Measurements from ENCODE around the gene MACROD2. TPM values are rescaled to one million over a fixed set of nuclear protein-coding genes. Genes with fewer than 3 reads are reported as not detected.

MACROD2 gene
- total RNA-seq, 1 experiment from 2014 or later: 2.3 TPM

DNA sequence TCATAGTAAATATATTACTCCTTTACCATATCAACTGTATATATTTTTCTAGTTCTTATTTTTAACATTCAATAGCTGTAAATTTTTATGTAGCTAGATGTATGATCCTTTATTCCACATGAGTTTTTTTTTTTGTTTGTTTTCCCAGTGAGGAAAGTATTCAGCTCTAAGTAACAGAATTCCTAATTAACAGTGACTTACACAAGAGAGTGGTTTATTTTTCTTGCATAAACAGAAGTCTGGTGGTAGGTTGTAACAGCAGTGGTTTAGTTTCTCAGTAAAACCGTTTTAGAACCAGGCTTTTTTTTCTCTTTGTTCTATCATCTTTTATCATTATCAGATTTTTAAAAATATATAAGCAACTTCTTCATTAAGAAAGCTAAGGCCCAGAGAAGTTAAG lies 459.0 kb downstream of the MACROD2 start:
- no peak for DNase-seq (ENCODE audit: low spot score)

DNA sequence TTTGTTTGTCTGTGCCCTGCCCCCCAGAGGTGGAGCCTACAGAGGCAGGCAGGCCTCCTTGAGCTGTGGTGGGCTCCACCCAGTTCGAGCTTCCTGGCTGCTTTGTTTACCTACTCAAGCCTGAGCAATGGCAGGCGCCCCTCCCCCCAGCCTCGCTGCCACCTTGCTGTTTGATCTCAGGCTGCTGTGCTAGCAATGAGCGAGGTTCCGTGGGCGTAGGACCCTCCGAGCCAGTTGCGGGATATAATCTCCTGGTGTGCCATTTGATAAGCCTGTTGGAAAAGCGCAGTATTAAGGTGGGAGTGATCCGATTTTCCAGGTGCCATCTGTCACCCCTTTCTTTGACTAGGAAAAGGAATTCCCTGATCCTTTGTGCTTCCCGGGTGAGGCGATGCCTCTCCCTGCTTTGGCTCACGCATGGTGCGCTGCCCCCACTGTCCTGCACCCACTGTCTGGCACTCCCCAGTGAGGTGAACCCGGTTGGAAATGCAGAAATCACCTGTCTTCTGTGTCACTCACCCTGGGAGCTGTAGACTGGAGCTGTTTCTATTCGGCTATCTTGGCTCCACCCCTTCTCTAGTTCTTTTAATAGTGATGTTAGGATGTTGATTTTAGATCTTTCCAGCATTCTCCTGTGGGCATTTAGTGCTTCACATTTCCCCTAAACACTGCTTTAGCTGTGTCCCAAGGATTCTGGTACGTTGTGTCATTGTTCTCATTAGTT lies 471.9 kb downstream of the MACROD2 start:
- DNase-seq (ENCODE audit: low spot score): peak; percentile 59

DNA sequence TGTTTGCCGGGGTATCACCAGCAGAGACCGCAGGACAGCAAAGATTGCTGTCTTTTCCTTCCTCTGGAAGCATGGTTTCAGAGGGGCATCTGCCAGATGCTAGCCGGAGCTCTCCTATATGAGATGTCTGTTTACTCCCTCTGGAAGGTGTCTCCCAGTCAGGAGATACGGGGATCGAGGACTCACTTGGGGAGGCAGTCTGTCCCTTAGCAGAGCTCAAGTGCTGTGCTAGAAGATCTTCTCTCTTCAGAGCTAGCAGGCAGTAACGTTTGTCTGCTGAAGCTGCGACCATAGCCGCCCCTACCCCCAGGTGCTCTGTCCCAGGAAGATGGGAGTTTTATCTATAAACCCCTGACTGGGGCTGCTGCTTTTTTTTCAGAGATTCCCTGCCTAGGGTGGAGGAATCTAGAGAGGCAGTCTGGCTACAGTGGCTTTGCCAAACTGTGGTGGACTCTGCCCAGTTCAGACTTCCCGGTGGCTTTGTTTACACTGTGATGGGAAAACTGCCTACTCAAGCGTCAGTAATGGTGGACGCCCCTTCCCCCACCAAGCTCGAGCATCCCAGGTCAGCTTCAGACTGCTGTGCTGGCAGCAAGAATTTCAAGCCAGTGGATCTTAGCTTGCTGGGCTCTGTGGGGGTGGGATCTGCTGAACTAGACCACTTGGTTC lies 475.0 kb downstream of the MACROD2 start:
- DNase-seq (ENCODE audit: low spot score): peak; percentile 83

DNA sequence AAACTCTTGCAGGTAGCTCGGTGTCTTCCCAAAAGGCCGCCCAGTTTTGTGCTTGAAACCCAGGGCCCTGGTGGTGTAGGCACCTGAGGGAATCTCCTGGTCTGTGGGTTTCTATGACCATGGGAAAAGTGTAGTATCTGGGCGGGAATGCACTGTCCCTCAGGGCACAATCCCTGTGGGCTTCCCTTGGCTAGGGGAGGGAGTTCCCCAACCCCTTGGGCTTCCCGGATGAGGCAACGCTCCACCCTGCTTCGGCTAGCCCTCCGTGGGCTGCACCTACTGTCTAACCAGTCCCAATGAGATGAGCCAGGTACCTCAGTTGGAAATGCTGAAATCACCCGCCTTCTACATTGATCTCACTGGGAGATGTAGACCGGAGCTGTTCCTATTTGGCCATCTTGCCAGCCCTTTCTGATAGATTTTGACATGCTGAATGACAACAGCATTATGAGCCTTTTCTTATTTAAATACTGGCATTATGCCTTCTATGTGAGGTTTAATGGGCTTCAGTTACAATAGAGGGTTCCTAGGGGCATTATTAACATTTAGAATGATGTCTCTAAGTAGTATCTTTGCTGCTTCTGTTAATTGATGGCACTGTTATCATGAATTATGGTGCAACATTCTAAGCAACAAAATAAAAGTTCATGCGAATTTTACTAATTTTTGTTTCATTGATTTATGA lies 475.8 kb downstream of the MACROD2 start:
- DNase-seq (ENCODE audit: low spot score): no peak

DNA sequence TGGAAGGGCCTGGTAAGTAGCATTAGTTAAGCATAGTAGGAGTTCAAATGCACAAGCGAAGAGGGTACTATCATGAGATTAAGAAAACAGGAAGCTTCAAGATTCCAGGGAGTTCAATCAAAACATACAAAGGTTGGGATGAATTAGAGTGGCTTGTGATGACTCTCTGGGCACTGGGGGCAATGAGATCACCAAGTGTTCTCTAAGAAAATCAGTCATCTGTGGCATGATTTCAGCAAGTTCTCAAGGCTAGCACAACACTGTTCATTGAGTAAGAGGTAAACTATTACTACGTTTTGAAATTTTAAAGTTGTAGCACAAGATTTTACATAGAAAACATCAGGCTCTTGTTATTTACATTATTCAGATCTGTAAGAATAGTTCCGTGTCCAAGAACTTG lies 481.8 kb downstream of the MACROD2 start:
- no peak for DNase-seq (ENCODE audit: low spot score)

DNA sequence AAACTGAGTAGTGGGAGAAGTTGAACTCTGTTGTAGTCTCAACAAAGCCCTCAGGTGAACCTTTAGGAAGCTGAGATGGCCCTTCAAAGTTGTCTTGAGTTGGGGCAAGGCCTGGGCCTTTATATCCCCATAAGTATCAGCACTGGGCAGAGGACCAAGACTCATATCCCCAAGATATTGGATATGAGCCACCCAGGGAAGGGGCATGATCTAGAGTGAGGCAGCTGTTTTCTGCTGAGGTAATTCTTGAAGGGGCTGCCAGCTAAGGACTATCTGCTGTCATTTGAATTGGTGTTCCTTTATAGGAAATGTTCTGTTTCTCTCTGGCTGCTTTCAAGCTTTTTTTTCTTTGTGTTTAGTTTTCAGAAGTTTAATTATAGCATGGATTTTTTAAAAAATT lies 482.8 kb downstream of the MACROD2 start:
- no peak for DNase-seq (ENCODE audit: low spot score)

DNA sequence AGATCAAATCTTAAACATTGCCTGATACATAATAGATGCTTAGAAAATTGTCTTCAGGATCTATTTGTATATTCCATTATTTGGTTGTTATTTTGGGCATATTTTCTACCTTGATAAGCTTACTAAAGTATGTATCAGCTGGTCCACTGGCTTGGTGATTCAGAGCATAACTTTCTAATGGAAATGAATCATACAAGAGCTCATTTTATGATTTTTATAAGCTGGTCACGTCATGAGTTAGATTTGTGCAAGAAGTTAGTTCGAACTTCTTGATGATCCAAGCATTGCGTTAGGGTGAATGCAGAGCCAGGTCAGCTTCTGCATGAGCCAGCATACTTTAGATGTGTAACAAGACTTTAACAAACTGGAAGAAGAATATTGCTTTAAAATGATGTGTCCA lies 486.5 kb downstream of the MACROD2 start:
- no peak for DNase-seq (ENCODE audit: low spot score)

DNA sequence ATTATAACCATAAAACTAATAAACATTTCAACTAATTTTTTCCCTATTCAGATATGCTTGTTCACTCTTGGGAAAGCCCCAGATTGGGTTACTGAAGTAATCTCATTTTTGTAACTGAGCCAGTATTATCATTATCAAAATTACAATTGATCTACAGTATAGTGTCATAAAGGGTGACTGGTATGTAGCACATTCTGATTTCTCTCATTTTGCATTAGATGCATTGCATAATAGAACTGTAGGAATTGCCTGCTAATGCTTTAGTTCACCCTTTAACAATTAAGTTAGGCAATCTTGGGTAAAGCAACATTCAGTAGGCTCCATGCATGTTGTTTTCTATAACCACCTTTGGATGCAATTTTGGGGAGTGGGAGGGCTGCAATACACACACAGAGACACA lies 492.9 kb downstream of the MACROD2 start:
- DNase-seq (ENCODE audit: low spot score): no peak

DNA sequence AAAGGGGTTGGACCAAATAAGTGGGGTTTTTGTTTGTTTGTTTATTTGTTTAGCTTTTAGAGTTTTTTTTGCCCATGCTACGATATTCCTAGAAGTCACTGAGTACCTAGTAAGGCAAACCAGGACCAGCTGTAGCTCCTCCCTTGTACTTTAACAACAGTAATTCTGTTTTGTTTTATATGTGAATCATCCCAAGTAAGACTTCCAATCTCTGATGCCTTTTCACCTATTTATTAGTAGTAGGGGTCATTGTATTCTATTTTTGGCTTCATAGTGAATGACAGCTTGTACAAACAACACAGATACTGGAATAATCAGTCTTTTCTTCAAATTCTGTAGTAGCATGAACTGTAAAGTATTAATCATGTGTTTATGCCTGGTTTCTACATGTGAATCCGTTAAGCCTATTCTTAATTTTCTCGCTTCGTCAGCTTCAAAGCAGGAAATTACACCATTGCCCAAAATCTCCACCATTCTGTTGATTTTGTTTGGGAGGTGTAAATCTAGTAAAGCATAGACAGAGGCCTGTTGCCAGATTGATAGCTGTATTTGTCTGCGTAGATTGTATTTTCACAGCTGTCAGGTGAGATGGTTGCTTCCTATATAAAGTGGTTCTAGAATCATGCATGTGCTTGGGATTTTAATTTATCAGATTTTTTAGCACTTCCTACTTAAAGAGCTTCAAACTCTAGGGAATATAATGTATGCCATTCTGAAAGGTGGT lies 493.6 kb downstream of the MACROD2 start:
- DNase-seq (ENCODE audit: low spot score): no peak

DNA sequence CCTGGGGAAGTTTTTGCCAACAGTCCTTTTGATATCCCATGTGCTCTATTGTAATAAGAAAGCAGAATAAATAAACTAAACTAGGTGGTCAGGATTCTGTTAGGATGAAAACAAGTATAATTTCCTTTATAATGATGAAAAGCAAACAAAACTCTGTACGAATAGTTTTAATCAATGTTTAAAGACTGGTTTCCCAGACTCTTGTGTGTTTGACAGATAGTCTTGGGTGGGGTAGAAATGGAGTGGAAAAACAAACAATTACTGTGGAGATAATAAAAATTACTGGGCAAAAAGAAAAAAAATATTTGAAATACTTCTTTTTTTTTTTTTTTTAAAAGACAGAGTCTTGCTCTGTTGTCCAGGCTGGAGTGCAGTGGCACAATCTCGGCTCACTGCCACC lies 494.2 kb downstream of the MACROD2 start:
- no peak for DNase-seq (ENCODE audit: low spot score)

DNA sequence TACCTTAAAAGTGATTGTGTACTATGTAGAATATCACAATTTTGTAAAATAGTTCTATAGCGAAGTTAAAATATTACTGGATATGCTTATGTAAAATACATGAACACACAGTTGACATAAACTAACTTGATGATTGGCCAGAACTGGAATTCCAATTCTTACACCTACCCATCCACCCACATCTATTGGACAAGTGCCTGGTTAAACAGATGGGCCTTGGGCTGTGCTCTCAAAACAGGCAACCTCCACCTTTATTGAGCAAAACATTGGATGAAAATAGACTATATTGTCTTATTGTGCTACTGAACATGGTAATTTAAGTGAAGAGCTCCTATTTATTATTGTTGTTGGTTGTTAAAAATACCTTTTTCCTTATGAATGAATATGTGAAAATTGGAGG lies 496.1 kb downstream of the MACROD2 start:
- no peak for DNase-seq (ENCODE audit: low spot score)

DNA sequence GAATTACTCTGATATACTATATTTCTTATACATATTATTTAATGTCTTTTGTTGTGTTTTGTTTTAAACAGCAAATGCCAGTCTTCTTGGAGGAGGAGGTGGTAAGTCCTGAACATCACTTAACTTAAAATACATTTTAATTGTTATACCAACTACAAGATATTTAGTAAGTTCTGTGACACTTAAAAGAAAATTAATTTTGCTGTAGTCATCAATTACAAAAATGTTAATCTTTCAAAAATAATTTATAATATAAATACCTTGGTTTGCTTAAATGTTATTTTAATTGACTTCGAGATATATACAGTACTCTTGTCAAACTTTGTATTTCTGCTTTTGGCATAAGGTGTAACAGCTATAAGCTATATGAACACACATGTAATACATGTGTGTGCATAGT lies 498.1 kb downstream of the MACROD2 start:
- DNase-seq (ENCODE audit: low spot score): no peak

DNA sequence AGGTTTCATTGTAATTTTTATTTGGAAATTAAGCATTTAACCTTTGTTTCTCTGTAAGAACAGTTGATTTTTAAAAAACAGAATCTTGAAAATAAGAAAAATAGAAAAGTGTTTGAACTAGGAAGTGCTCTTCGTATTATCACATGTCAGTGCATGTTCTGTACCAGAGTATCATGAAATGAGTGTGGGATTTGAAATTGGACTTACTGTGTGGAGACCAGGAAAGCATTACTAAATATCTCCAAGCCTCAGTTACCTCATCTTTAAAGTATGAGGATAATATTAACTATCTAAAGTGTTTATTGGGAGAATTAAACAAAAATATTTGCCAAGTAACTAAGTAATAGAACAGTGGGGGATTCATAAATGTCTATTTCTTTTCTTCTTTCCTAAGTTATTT lies 499.0 kb downstream of the MACROD2 start:
- no peak for DNase-seq (ENCODE audit: low spot score)

DNA sequence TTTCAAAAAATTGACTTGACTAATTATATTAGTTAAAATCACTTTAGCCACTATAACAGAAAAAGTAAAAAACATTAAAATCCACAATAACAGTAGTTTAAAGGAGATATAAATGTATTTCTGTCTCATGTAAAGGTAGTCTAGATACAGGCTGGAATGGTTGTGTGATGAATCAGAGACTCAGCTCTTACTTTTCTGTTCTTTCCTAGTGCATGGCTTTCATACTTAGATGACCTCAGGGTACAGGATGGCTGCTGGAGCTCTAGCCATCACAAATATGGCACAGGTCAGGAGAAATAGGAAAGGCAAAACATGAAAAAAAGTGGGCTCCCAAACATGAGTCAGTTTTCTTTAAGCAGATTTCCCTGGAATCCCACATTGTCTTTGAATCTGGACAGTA lies 499.8 kb downstream of the MACROD2 start:
- DNase-seq (ENCODE audit: low spot score): no peak

DNA sequence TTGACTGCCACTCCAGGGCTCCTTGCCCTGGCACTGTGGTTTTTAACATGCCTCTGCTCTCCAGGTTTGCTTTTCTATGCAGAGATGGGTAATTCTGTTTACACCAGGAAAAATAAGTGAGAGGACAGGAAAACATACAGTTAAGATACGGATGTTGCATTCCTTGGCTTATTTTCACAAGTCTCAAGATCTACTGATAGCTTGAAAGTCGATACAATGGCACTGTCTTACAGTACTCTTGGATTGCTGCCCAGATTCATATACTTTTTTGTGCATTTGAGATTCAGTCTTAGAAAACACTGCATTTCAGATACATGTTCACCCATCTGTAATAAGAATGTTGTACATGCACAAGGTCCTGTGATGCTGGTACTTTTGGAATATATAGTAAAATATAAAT lies 501.7 kb downstream of the MACROD2 start:
- no peak for DNase-seq (ENCODE audit: low spot score)

DNA sequence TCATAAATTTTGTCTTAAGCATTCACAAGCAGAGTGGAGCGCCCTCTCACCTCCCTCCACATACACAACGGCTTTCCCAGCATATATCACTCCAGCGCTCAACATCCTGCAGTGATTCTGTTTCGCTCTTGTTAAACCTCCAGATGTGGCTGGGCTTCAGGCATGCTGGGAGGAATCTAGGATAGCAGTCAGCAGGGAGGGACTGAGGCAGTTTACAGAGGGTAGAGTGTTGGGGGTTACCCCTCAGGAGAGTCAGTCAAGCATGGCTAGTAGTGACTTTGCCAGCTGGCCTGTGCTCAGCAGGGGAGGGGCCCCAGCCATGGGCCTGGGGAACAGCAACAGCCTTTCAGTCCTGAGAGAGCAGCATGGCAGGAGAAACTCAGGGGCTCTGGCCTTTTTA lies 503.5 kb downstream of the MACROD2 start:
- no peak for DNase-seq (ENCODE audit: low spot score)

DNA sequence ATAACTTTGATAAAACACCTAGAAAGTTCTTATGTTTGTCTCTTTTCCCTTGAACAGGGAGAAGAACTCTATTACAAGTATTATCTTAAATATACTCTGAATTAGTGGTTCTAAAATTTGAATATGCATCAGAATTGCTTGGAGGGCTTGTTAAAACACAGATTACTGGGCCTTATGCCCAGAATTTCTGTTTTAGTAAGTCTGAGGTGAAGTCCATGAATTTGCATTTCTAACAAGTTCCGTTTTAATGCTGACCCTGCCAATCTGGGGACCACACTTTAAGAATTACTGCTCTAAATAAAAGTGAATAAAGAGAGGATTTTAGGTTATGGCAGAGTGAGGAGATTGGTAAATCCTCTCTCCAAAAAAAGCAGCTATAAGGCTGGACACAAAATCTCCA lies 510.2 kb downstream of the MACROD2 start:
- DNase-seq (ENCODE audit: low spot score): no peak

DNA sequence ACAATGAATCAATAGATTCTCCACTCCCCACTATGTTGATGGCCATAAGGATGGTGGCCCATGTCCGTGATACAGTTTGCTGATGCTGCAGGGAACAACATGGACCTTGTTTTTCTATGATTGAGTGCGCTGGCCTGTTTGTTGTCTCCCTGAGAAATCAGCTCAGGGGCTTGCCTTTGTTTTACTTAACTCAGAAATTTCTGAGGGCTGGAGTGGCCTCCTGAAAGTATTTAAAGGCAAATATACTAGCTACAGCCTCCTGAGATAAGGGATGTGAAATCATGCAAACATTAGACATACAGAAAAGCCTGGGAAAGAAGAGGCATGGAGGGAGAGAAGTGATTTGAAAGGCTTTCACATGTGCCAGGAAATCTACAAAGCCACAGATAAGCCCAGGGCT lies 512.4 kb downstream of the MACROD2 start:
- DNase-seq (ENCODE audit: low spot score): no peak

DNA sequence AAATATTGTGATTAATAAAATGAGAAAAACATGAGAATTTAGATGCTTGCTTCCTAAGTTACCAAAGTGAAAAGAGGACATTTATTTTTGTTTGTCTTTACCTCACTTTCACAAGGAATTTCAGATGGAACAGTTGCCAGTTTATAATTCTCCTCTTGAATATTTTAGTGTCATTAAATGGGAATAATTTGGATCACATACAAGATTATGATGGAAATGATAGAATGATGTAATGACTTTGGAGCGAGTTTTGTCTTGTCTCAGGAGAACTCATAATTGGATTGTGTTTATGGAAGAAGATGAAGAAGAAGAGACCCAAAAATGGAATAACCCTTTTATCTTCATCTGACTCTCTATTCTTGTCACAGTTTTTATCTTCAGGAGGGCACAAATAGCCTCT lies 515.0 kb downstream of the MACROD2 start:
- no peak for DNase-seq (ENCODE audit: low spot score)

DNA sequence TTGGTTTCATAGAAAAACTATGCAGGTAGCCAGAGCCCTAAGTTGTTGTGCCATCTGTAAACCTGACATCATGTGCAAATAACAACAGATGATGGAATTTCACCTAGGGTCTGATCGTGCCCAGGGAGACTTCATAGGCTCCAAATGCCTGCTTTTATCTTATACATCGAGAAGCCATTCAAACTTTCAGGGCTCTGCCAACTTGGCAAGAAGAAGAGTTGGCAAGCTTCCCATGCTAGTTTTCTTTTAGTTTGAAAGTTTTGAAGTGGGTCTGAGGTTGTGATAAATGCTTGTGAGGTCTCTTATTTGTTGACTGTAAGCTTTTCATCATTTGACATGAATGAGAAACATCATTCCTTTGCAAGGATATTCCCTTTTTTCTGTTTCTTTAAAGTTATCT lies 517.5 kb downstream of the MACROD2 start:
- DNase-seq (ENCODE audit: low spot score): no peak

DNA sequence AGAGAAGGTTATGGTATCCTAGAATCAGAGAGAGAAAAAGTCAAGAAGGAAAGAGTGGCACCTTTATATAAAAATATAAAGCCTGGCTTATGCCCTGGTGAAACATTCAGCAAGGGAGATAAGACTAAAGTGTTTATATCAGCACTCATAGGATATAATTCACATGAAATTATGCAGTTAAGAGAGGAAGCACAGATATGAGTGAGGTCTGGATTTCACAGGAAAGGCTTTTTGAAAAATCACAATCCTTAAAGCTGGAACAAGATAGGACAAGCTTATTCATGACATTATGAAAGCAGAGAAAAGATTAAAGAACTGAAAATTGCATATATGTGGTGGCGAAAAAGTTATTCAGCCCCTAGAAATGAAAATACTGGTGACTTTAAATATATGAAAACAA lies 523.3 kb downstream of the MACROD2 start:
- no peak for DNase-seq (ENCODE audit: low spot score)

DNA sequence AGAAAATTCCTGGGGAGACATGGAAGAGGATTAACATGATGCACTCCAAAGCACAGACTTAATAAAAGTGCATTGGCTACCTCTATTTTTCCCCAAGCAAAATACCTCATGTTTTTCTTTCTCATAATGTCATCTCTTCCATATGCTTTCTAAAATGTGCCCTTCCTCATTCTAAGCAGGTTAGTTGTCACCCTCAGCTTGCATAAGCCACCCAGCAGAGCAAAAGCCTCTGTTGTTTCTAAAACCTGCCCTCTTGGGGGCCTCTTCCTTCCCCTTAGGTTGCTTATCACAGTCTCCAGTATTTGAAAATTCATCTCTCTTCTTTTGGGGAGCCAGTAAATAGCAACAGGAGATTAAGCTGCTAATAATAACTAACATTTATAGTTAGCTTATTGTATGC lies 525.7 kb downstream of the MACROD2 start:
- no peak for DNase-seq (ENCODE audit: low spot score)

Measured in HT-29 (cell line).